BLaER1 treated with 17β-estradiol and CSF1 and Interleukin-3, amounts not matched to agents 10 nM and 100 nM (cell line): ENCODE results near the gene SH3PXD2B.
A peak's percentile ranks its signal among the peaks of the same experiment; 100 is the strongest.

Experiments used
- H3K27ac ChIP-seq, 11 experiments: shearing (Covaris generic); formaldehyde crosslinking; 2 replicates each; pipeline ENCODE4 v1.8.1; 2022
- H3K27me3 ChIP-seq, 11 experiments: shearing (Covaris generic); formaldehyde crosslinking; 2 replicates each; pipeline ENCODE4 v1.8.1; 2022
- H3K36me3 ChIP-seq, 11 experiments: shearing (Covaris generic); formaldehyde crosslinking; 2 replicates each; pipeline ENCODE4 v1.8.1; 2022
- H3K4me1 ChIP-seq, 10 experiments: shearing (Covaris generic); formaldehyde crosslinking; 2 replicates each; pipeline ENCODE4 v1.8.1; 2022
- H3K4me2 ChIP-seq, 11 experiments: shearing (Covaris generic); formaldehyde crosslinking; 2 replicates each; pipeline ENCODE4 v1.8.1; 2022
- H3K4me3 ChIP-seq, 10 experiments: shearing (Covaris generic); formaldehyde crosslinking; 2 replicates each; pipeline ENCODE4 v1.8.1; 2022
- H3K9ac ChIP-seq, 11 experiments: shearing (Covaris generic); formaldehyde crosslinking; 2 replicates each; pipeline ENCODE4 v1.8.1; 2022
- H3K9me3 ChIP-seq, 11 experiments: shearing (Covaris generic); formaldehyde crosslinking; replicated peaks in 1 of 11; 2 replicates each; pipeline ENCODE4 v1.8.1; 2022
- H4K20me1 ChIP-seq, 11 experiments: shearing (Covaris generic); formaldehyde crosslinking; 2 replicates each; pipeline ENCODE4 v1.8.1; 2022
- Cebpa-rat ChIP-seq, 11 experiments: shearing (Covaris generic); IDR thresholded peaks; 2 replicates each; pipeline ENCODE4 v1.8.1; 2022

SH3PXD2B gene

DNA sequence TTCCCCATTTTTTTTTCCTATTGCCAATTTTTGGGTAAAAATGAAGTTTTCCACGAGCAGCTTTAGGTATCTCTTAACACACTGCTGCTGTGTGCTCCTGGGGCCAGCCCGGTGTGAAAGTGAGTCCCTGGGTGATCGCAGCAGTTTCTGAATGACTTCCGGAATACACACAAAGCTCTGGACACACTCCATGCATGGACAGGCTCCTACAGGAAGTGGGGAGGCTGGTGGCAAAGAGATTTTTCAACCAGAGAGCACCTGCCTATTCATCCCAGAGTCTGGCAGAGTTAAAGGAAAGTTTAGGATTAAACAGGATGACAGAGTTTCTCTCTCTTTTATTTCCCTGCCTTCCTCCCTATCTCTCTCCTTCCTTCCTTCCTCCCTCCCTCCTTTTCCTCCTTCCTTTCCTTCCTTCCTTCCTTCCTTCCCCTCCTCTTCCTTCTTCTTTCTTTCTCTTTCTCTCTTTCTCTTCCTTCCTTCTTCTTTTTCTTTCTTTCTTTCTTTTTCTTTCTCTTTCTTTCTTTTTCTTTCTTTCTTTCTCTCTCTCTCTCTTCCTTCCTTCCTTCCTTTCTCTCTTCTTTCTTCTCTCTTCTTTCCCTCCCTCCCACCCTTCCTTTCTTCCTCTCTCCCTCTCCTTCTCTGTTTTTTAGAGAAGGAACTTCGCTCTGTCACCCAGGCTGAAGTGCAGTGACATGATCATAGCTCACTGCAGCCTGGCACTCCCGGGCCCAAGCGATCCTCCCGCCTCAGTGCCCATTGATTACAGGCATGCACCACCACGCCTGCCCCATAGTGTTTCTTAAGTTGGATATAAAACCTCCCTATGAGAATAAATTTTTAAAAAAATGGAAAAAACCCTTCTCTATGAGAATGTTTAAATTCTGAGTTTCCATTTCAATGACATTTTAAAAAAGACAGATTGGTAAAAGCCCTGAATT is 132.0 kb downstream of the SH3PXD2B start:
- Histone ChIP-seq H3K27ac (peak overlapping the region in 5 of 11 experiments; percentile 4 to 46 (median 36); a peak in 8 of 22 replicates), H3K27me3 (no peaks in the 10 kb centered on the region), H3K4me1 (peaks cover 30 to 54% (median 47%) of the 10 kb centered on the region in 10 experiments), H4K20me1 (0 out of 22 replicates have a peak, but pooled peaks cover 0 to 3% (median 0%) of the 10 kb centered on the region in 11 experiments), H3K9ac (peak overlapping the region in 2 of 11 experiments; percentile 44 to 49; a peak in 3 of 22 replicates), H3K4me3 (no peak overlapping the region), H3K36me3 (no peaks in the 10 kb centered on the region), H3K4me2 (peak overlapping the region; percentile 57 to 87 (median 70)), H3K9me3 (no peaks in the 10 kb centered on the region)
- no peak for TF ChIP-seq Cebpa-rat (IDR thresholded peaks at IDR 0.05)

DNA sequence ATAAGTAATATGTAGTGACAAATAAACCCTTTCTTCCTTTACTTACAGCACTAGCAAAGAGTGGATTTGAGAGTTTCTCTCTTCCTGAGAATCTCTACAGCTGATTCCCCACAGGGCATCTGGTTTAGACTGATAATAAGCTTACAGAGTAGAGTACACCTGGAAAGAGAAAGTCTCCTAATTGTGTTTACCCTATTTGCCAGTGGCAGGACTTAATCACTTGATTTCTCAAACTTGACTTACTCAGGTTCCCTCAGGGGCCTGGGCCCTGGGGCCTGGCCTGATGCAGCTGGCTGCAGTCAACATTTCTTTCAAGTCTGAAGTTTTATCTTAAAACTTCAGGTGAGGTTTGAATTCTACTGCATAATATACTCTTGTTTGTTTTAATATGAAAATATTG is 132.7 kb downstream of the SH3PXD2B start:
- H3K9me3 ChIP-seq = no peaks in the 10 kb centered on the region
- peaks cover 30 to 54% (median 47%) of the 10 kb centered on the region in 10 experiments for H3K4me1 ChIP-seq
- H3K4me3 ChIP-seq = no peak overlapping the region
- no peaks in the 10 kb centered on the region for H3K27me3 ChIP-seq
- H4K20me1 ChIP-seq = 0 out of 22 replicates have a peak, but pooled peaks cover 0 to 3% (median 0%) of the 10 kb centered on the region in 11 experiments
- no peak overlapping the region for H3K9ac ChIP-seq
- H3K27ac ChIP-seq = peak overlapping the region in 2 of 11 experiments; percentile 36 to 46; a peak in 4 of 22 replicates
- H3K36me3 ChIP-seq = no peaks in the 10 kb centered on the region
- TF ChIP-seq Cebpa-rat (IDR thresholded peaks at IDR 0.05) = no peak
- peak overlapping the region in 9 of 11 experiments; percentile 67 to 82 (median 70); a peak in 15 of 22 replicates for H3K4me2 ChIP-seq

DNA sequence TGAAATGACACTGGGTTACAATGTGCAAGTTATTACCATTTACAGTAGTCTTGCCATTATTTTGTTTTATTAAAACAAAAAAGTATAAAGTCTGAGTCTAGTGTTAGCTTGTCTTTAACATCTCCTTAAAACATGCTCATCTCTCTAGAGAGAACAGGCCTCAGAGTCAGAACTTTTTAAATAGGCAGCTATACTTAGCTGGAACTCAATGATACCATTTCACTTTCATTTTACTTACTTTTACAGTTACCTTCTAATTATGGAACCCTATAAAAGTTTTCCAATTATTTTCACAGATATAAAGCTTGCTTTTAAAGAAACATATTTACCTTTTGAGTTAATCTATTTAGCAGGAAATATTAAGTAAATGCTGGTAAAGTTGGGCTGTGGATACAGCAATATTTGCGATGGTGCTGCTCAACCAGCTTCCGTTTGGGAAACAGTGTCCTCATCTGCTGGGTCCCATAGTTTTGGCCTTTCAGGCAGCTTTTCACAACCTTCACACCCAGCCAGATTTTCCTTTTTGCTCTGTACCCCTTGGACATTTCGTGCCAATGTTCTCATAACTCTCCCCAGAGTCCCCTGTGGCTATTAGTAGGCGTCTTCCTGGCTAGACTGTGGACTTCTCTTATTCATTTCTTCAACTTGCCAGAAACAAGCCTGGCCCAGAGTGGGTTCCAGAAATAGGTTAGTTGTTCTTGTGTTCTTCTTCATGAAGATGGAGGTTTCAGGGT is 134.4 kb downstream of the SH3PXD2B start:
- no peaks in the 10 kb centered on the region for H3K36me3 ChIP-seq
- 0 out of 22 replicates have a peak, but pooled peaks cover 0 to 3% (median 0%) of the 10 kb centered on the region in 11 experiments for H4K20me1 ChIP-seq
- H3K27ac ChIP-seq = peak overlapping the region in 2 of 11 experiments; percentile 17 to 42; a peak in 4 of 22 replicates
- H3K9me3 ChIP-seq = no peaks in the 10 kb centered on the region
- no peak overlapping the region; a peak in 1 of 22 replicates for H3K9ac ChIP-seq
- peaks cover 30 to 55% (median 48%) of the 10 kb centered on the region in 10 experiments for H3K4me1 ChIP-seq
- TF ChIP-seq Cebpa-rat (IDR thresholded peaks at IDR 0.05) = no peak
- H3K4me3 ChIP-seq = no peak overlapping the region
- H3K27me3 ChIP-seq = no peaks in the 10 kb centered on the region
- peak overlapping the region; percentile 21 to 82 (median 68) for H3K4me2 ChIP-seq

DNA sequence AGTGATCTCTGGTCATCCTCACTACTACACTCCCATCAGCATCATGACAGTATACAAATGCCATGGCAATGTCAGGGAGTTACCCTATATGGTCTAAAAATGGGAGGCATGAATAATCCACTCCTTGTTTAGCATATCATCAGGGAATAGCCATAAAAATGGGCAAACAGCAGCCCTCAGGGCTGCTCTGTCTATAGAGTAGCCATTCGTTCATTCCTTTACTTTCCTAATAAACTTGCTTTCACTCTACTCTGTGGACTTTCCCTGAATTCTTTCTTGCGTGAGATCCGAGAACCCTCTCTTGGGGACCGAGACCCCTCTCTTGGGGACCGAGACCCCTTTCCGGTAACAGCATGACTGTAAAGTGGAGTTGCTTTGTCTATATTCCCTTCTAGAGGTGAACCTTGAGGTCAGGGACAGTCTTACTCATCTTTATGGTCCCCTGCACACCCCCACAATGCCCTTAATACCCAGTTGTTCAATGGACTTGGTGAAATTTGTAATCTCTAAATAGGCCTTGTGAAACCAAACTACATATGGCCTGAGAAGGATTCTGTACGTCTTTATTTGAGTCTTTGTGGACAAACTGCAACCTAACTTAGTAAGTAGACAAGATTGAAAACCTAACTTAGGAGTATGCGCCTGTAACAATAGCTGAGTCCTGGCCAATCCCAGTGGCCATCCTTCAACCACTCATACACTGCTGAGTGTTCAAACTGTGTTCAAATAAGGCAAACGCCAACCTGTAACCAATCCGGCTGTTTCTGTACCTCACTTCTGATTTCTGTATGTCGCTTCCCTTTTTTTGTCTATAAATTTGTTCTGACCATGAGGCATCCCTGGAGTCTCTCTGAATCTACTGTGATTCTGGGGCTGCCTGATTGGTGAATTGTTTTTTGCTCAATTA is 138.5 kb downstream of the SH3PXD2B start:
- H3K36me3 ChIP-seq = no peaks in the 10 kb centered on the region
- H3K4me2 ChIP-seq = no peak overlapping the region
- peaks cover 19 to 34% (median 31%) of the 10 kb centered on the region in 10 experiments for H3K4me1 ChIP-seq
- no peak overlapping the region for H3K27ac ChIP-seq
- H3K4me3 ChIP-seq = no peak overlapping the region
- no peak for TF ChIP-seq Cebpa-rat (IDR thresholded peaks at IDR 0.05)
- H4K20me1 ChIP-seq = no peaks in the 10 kb centered on the region
- H3K9ac ChIP-seq = no peak overlapping the region
- no peaks in the 10 kb centered on the region for H3K9me3 ChIP-seq
- no peaks in the 10 kb centered on the region for H3K27me3 ChIP-seq

DNA sequence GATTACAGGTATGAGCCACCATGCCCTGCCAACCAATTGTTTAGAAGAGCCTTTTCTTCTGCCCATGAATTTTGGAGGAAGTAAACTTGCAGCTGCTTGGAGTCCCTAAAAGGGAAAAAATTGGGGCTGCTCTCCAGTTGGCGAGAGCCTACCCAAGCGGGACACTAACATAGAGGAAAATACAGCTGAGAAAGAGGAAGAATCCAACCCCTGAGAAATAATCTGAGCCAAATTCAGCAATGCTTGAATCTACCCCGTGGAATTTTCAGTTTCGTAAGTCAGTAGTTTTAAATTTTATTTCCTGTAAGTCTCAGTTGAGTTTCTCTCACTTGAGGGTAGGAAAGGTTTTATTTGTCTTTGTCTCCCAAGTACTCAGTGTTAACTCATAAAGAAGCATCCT is 140.4 kb downstream of the SH3PXD2B start:
- H3K9me3 ChIP-seq = no peaks in the 10 kb centered on the region
- H3K4me3 ChIP-seq = no peak overlapping the region
- H3K9ac ChIP-seq = no peak overlapping the region
- no peaks in the 10 kb centered on the region for H3K36me3 ChIP-seq
- no peaks in the 10 kb centered on the region for H4K20me1 ChIP-seq
- peak overlapping the region; percentile 10 to 58 (median 34); a peak in 21 of 22 replicates for H3K4me2 ChIP-seq
- peaks cover 9 to 17% (median 14%) of the 10 kb centered on the region in 10 experiments for H3K4me1 ChIP-seq
- TF ChIP-seq Cebpa-rat (IDR thresholded peaks at IDR 0.05) = no peak
- no peaks in the 10 kb centered on the region for H3K27me3 ChIP-seq
- H3K27ac ChIP-seq = no peak overlapping the region

DNA sequence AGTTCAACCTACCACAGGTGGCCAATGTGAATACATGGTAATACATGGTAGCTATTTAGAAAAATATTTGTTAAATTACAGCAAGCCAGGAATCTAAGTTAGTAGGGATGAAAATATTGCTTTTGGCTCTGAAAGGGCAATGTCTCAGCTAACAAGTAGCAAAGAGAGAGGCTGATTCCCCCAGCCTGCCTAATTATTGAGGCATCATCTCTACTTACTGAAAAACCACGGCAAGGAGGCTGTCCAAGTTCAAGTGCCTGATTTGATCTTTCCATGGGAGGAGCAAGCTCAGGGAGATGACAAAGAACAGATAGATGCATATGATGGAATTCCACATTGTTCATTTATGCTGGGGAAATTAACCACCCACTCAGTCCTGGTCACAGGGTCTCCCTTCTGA is 142.0 kb downstream of the SH3PXD2B start:
- H3K27me3 ChIP-seq = no peaks in the 10 kb centered on the region
- H3K9ac ChIP-seq = no peak overlapping the region
- H3K9me3 ChIP-seq = no peaks in the 10 kb centered on the region
- TF ChIP-seq Cebpa-rat (IDR thresholded peaks at IDR 0.05) = no peak
- H3K27ac ChIP-seq = no peak overlapping the region
- H4K20me1 ChIP-seq = no peaks in the 10 kb centered on the region
- no peak overlapping the region for H3K4me2 ChIP-seq
- H3K4me3 ChIP-seq = no peak overlapping the region
- H3K4me1 ChIP-seq = peaks cover 9 to 17% (median 14%) of the 10 kb centered on the region in 10 experiments
- no peaks in the 10 kb centered on the region for H3K36me3 ChIP-seq

DNA sequence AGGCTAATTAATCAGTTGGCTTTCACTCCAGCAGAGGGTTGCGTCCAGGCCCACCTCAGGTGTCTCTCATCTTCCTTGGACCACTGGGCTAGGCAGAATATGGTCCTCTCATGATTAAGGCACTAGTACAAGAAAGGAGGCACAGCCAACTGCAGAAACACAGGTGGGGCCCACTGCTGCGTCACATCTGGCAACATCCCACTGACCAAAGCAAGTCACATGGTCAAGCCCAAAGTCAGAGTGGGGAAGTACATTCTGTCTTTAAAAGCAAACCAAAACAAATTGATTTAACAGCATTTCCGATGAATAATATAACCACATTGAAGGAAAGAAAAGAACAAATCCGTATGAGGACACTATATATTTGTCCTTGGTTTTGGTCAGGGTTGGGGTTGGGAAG is 142.7 kb downstream of the SH3PXD2B start:
- no peaks in the 10 kb centered on the region for H3K27me3 ChIP-seq
- H3K9me3 ChIP-seq = no peaks in the 10 kb centered on the region
- H3K9ac ChIP-seq = no peak overlapping the region
- H3K36me3 ChIP-seq = no peaks in the 10 kb centered on the region
- H3K4me1 ChIP-seq = peaks cover 9 to 17% (median 14%) of the 10 kb centered on the region in 10 experiments
- H3K27ac ChIP-seq = no peak overlapping the region
- H3K4me2 ChIP-seq = peak overlapping the region in 1 of 11 experiments; percentile 23; a peak in 1 of 22 replicates
- no peak overlapping the region for H3K4me3 ChIP-seq
- no peak for TF ChIP-seq Cebpa-rat (IDR thresholded peaks at IDR 0.05)
- H4K20me1 ChIP-seq = no peaks in the 10 kb centered on the region

DNA sequence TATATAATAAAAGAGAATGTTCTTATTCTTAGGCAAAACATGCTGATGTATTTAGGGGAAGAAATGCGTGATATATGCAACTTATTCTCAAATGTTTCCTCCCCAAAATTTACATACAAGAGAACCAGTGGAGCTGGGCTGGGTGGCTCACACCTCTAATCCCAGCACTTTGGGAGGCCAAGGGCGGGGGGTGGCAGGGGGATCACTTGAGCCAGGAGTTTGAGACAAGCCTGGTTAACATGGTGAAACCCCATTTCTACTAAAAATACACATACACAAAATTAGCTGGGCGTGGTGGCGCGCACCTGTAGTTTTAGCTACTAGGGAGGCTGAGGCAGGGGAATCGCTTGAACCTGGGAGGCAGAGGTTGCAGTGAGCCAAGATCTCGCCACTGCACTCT is 143.3 kb downstream of the SH3PXD2B start:
- Histone ChIP-seq H3K4me1 (peaks cover 9 to 17% (median 14%) of the 10 kb centered on the region in 10 experiments), H4K20me1 (no peaks in the 10 kb centered on the region), H3K27me3 (no peaks in the 10 kb centered on the region), H3K4me2 (no peak overlapping the region), H3K9ac (no peak overlapping the region), H3K9me3 (peaks cover under 1 to 5% (median 4%) of the 10 kb centered on the region in 11 experiments; a peak in 17 of 22 replicates), H3K36me3 (no peaks in the 10 kb centered on the region), H3K4me3 (no peak overlapping the region), H3K27ac (no peak overlapping the region)
- no peak for TF ChIP-seq Cebpa-rat (IDR thresholded peaks at IDR 0.05)
